MV-4-11 (cell line): ENCODE measurements around the gene TENM3.

ENCODE experiments used
- DNase-seq: peaks from one replicate; lab custom pipeline; 2025; lab: John Stamatoyannopoulos, UW

Gene TENM3

GRCh38 chr4:182254026-182254780, 11.0 kb downstream of the TENM3 start:
- no peak for DNase-seq

- DNase-seq: no peak
These were observed 12.4 kb downstream of the TENM3 start for GRCh38 chr4:182255441-182256190.

GRCh38 chr4:182257016-182257415, 13.8 kb downstream of the TENM3 start:
- DNase-seq: no peak

GRCh38 chr4:182257503-182257902, 14.3 kb downstream of the TENM3 start:
- no peak for DNase-seq

- no peak for DNase-seq
These were observed 15.3 kb downstream of the TENM3 start for GRCh38 chr4:182258441-182259000.

GRCh38 chr4:182261651-182262223, 18.5 kb downstream of the TENM3 start:
- no peak for DNase-seq

- no peak for DNase-seq
These were observed 20.4 kb downstream of the TENM3 start for GRCh38 chr4:182263562-182263961.

- DNase-seq: no peak
These were observed 21.0 kb downstream of the TENM3 start for GRCh38 chr4:182264139-182264752.

GRCh38 chr4:182265881-182266280, 22.7 kb downstream of the TENM3 start:
- DNase-seq: no peak

- no peak for DNase-seq
These were observed 23.8 kb downstream of the TENM3 start for GRCh38 chr4:182267048-182267447.

- DNase-seq: no peak
These were observed 25.8 kb downstream of the TENM3 start for GRCh38 chr4:182268966-182269365.

GRCh38 chr4:182271731-182272130, 28.5 kb downstream of the TENM3 start:
- DNase-seq: no peak

- DNase-seq: no peak
These were observed 28.9 kb downstream of the TENM3 start for GRCh38 chr4:182272151-182272550.

GRCh38 chr4:182273191-182273935, 30.2 kb downstream of the TENM3 start:
- DNase-seq: no peak

- DNase-seq: no peak
These were observed 33.3 kb downstream of the TENM3 start for GRCh38 chr4:182276210-182277109.

- DNase-seq: no peak
These were observed 34.2 kb downstream of the TENM3 start for GRCh38 chr4:182277377-182277776.

GRCh38 chr4:182278729-182279128, 35.5 kb downstream of the TENM3 start:
- DNase-seq: no peak

- no peak for DNase-seq
These were observed 37.4 kb downstream of the TENM3 start for GRCh38 chr4:182280436-182281111.

GRCh38 chr4:182286035-182286434, 42.8 kb downstream of the TENM3 start:
- DNase-seq: no peak

GRCh38 chr4:182286931-182287330, 43.7 kb downstream of the TENM3 start:
- no peak for DNase-seq
